Measurements from ENCODE around the gene ATP7B. TPM values are rescaled to one million over a fixed set of nuclear protein-coding genes. Genes with fewer than 3 reads are reported as not detected.

ATP7B gene
- total RNA-seq, 1 experiment from 2014 or later = 11.6 TPM

GRCh38 chr13:51960766-51961165, 50.5 kb downstream of the ATP7B start:
- Mint-ChIP-seq H3K27me3 (ENCODE audit: low read depth) (no peaks in the 10 kb centered on the region), H3K4me3 (no peak overlapping the region), H3K4me1 (peaks cover 5% of the 10 kb centered on the region; the same call in 1 of the 2 replicates), H3K9me3 (no peaks in the 10 kb centered on the region), H3K36me3 (no peaks in the 10 kb centered on the region), H3K27ac (no peak overlapping the region)
- CTCF ChIA-PET = interaction anchor here (1.6 kb wide), 1 partner anchor 167 kb away, joined by 5 read pairs; no protein-coding TSS in a partner anchor
- TF ChIP-seq USF1 (CRISPR knock-in tag; IDR thresholded peaks at IDR 0.05) (no peak), RORB (CRISPR knock-in tag; IDR thresholded peaks at IDR 0.05) (no peak), ZBTB21 (CRISPR knock-in tag; IDR thresholded peaks at IDR 0.05; ENCODE audit: borderline replicate concordance) (no peak), FOXP1 (CRISPR knock-in tag; IDR thresholded peaks at IDR 0.05; ENCODE audit: borderline replicate concordance) (no peak), RELA (CRISPR knock-in tag; IDR thresholded peaks at IDR 0.05; ENCODE audit: borderline replicate concordance) (no peak), ELF4 (CRISPR knock-in tag; IDR thresholded peaks at IDR 0.05; ENCODE audit: low read depth) (no peak), E2F1 (CRISPR knock-in tag; IDR thresholded peaks at IDR 0.05) (no peak), SMAD3 (CRISPR knock-in tag; IDR thresholded peaks at IDR 0.05; ENCODE audit: borderline replicate concordance) (no peak), ZSCAN18 (CRISPR knock-in tag; IDR thresholded peaks at IDR 0.05) (no peak), AR (CRISPR knock-in tag; IDR thresholded peaks at IDR 0.05) (no peak), ATF2 (CRISPR knock-in tag; IDR thresholded peaks at IDR 0.05; ENCODE audit: borderline replicate concordance, low read depth) (no peak), NFE2L1 (CRISPR knock-in tag; IDR thresholded peaks at IDR 0.05) (no peak), CREM (CRISPR knock-in tag; IDR thresholded peaks at IDR 0.05) (no peak), E2F4 (CRISPR knock-in tag; IDR thresholded peaks at IDR 0.05; ENCODE audit: borderline replicate concordance, low read depth) (no peak), STAT6 (CRISPR knock-in tag; conservative IDR thresholded peaks at IDR 0.05; ENCODE audit: low read depth) (no peak), GTF2I (CRISPR knock-in tag; conservative IDR thresholded peaks at IDR 0.05) (no peak), TCF7 (CRISPR knock-in tag; IDR thresholded peaks at IDR 0.05; ENCODE audit: low read depth) (no peak), MLX (CRISPR knock-in tag; IDR thresholded peaks at IDR 0.05) (no peak), NFYB (CRISPR knock-in tag; conservative IDR thresholded peaks at IDR 0.05; ENCODE audit: low read depth) (no peak), HMGXB4 (CRISPR knock-in tag; IDR thresholded peaks at IDR 0.05) (no peak)
- ATAC-seq = no peak
- POLR2A ChIA-PET = no interaction called here
- DNase-seq (ENCODE audit: low spot score) = no peak
